RWPE1 (cell line): Measurements from ENCODE around the gene MT1F.

Experiments used
- CTCF ChIA-PET: fragments of 350-600 bp; sonication (Branson Sonifier 250); formaldehyde crosslinking; extraction: SDS; loops from one replicate; lab custom pipeline; 2021; lab: Yijun Ruan, JAX
- POLR2A ChIA-PET: fragments of 400-600 bp; formaldehyde crosslinking; extraction: SDS; loops from one replicate; lab custom pipeline; 2020; ENCODE audit warnings: antibody characterized with exemption; ENCODE audit not compliant: low non-redundant PET; lab: Yijun Ruan, JAX
- DNase-seq: peaks from one replicate; pipeline ENCODE4 v3.0.0; 2012; ENCODE audit warnings: low spot score
- H3K27ac ChIP-seq: fragments of 450-650 bp; 2 replicates; pipeline ENCODE4 v1.5.1; 2017
- TF ChIP-seq, protein P1 (sequence below): fragments of 450-650 bp; conservative IDR thresholded peaks from 2 replicates; pipeline ENCODE4 v1.5.1; 2017; ENCODE audit warnings: low read depth, mild to moderate bottlenecking

Gene MT1F

DNA sequence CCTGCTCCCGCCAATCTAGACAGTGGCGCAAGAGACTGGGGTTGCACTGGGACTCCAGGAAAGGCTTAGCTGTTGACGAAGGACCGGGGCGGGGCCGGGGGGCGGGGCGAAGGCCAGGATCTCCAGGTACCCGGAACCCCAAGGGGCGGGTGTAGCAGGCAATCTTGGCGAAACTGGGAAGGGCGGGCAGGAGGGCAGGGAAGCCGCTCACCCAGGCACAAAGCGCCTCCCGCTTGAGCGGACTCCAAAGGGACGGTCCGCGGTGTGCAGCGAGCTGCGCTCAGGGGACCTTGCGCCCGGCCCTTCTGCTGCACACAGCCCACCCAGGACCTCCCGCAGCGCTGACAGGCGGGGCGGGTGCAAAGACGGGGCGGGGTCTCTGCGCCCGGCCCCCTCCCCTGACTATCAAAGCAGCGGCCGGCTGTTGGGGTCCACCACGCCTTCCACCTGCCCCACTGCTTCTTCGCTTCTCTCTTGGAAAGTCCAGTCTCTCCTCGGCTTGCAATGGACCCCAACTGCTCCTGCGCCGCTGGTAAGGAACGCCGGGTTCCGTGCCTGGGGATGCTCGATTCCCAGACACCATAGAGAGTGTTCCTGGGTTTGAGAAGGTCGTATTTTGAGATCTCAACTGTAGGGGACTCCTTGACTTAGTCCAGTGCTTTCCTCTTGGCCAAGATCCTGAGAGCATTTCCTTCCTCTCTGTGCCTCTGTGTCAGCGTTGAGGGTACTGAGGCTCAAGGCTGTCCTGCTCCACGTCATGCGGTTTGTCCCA is at the start of gene MT1F:
MT1F (plus strand) TSS at position 405 of the 772 bp plus-strand sequence; CDS start at position 505, 100 bp downstream.
- TF ChIP-seq, protein P1, sequence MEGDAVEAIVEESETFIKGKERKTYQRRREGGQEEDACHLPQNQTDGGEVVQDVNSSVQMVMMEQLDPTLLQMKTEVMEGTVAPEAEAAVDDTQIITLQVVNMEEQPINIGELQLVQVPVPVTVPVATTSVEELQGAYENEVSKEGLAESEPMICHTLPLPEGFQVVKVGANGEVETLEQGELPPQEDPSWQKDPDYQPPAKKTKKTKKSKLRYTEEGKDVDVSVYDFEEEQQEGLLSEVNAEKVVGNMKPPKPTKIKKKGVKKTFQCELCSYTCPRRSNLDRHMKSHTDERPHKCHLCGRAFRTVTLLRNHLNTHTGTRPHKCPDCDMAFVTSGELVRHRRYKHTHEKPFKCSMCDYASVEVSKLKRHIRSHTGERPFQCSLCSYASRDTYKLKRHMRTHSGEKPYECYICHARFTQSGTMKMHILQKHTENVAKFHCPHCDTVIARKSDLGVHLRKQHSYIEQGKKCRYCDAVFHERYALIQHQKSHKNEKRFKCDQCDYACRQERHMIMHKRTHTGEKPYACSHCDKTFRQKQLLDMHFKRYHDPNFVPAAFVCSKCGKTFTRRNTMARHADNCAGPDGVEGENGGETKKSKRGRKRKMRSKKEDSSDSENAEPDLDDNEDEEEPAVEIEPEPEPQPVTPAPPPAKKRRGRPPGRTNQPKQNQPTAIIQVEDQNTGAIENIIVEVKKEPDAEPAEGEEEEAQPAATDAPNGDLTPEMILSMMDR, result no peak
- CTCF ChIA-PET, result no interaction called here

GRCh38 chr16:56608043-56608875 is 49.5 kb upstream of the MT1F start, which contains the start of gene MT2A:
Gene MT2A, plus strand, starts transcription at chr16:56608584. Its CDS starts 72 bp downstream, at chr16:56608656.
- H3K27ac ChIP-seq, result peak within 1 kb of the TSS; percentile 100
- peak; percentile 92 for DNase-seq
- POLR2A ChIA-PET, result interaction anchor here (0.6 to 1.5 kb wide), 7 partner anchors 9 to 83 kb away, joined by 3 to 9 read pairs (median 3); partner anchors contain the start of genes MT1E and MT1X
- CTCF ChIA-PET, result no interaction called here
- TF ChIP-seq, protein P1, result no peak

More for the DNA sequence above, at the start of gene MT1F:
- DNase-seq, result peak; percentile 91
- POLR2A ChIA-PET, result no interaction called here
- H3K27ac ChIP-seq, result peak within 1 kb of the TSS; percentile 71

DNA sequence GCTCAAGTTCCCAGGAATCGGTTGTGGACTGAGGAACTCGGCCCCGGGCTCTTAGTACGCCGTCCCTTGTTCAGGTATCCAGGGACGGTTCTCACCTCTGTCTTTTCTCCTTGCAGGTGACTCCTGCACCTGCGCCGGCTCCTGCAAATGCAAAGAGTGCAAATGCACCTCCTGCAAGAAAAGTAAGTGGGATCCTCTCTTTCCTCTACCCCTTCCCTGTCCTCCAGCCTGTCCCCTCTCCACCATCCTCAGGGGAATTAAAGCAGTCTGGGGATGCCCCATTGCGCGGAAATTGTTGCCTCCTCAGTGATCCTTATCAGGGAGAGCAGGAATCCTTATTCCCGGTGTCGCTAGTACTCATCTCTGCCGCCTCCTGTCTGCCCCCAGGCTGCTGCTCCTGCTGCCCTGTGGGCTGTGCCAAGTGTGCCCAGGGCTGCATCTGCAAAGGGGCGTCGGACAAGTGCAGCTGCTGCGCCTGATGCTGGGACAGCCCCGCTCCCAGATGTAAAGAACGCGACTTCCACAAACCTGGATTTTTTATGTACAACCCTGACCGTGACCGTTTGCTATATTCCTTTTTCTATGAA is 48.8 kb upstream of the MT1F start:
- POLR2A ChIA-PET, result interaction anchor here (0.7 to 1.5 kb wide), 2 partner anchors 8 to 76 kb away, joined by 3 to 4 read pairs; no protein-coding TSS in a partner anchor
- no peak for DNase-seq
- TF ChIP-seq, protein P1, result no peak
- CTCF ChIA-PET, result no interaction called here
- peak overlapping the region; percentile 100 for H3K27ac ChIP-seq

DNA sequence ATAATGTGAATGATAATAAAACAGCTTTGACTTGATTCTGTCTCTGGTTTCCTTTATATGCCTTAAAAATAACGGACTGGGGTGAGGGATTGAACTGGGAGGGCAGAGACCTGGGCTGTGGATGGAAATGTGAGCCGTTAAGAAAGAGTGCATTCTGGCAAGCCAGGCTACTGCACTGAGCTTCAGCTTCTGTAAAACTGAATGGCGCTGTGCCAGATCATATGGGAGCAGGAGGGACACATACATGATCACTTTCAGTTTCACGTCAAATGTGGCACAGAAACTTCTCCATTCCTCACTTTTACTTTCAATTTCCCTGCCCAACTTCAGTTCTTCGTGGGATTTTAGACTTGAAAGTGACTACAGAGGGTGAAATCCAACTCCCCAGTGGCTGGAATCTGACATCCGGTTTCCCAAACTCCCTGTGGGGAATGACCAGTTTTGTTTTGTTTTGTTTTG is 48.3 kb upstream of the MT1F start:
- ChIA-PET CTCF (interaction anchor here (0.5 to 0.7 kb wide), 2 partner anchors 14 to 93 kb away, joined by 3 read pairs; no protein-coding TSS in a partner anchor), POLR2A (interaction anchor here (1.5 kb wide), 1 partner anchor 75 kb away, joined by 4 read pairs; no protein-coding TSS in a partner anchor)
- TF ChIP-seq, protein P1, result no peak
- peak overlapping the region; percentile 100 for H3K27ac ChIP-seq
- peak; percentile 78 for DNase-seq

GRCh38 chr16:56610017-56610608 is 47.6 kb upstream of the MT1F start:
- TF ChIP-seq, protein P1, result no peak
- CTCF ChIA-PET, result interaction anchor here (0.5 to 0.7 kb wide), 2 partner anchors 14 to 92 kb away, joined by 3 read pairs; no protein-coding TSS in a partner anchor
- POLR2A ChIA-PET, result interaction anchor here (2.4 kb wide), 1 partner anchor 16 kb away, joined by 14 read pairs; the partner anchor contains the start of gene MT1E
- peak; percentile 70 for DNase-seq
- peak overlapping the region; percentile 100 for H3K27ac ChIP-seq
